Nucleus accumbens (tissue), 56 donors: ENCODE measurements around the gene RGPD8.
"Not testable (repeated sequence)": the region's sequence is repeated elsewhere in the genome, so short reads cannot be mapped to it uniquely, and the experiment has no call there.

Experiments
- DNase-seq, 56 donors: peaks; one replicate each; lab custom pipeline; 2025; lab: John Stamatoyannopoulos, UW

Gene RGPD8

GRCh38 chr2:112433480-112433879 lies at the start of gene RGPD8:
RGPD8 (minus strand) TSS chr2:112433645; CDS start chr2:112433453, 192 bp downstream.
- DNase-seq, result not testable (repeated sequence)

- DNase-seq, result peak in 6 of 56 donors; percentile 5 to 53 (median 42)
These were observed 49.6 kb upstream of the RGPD8 start for GRCh38 chr2:112483042-112483473.

GRCh38 chr2:112482309-112483041 lies 49.0 kb upstream of the RGPD8 start:
- peak in 29 of 56 donors; percentile 12 to 69 (median 43) for DNase-seq

DNA sequence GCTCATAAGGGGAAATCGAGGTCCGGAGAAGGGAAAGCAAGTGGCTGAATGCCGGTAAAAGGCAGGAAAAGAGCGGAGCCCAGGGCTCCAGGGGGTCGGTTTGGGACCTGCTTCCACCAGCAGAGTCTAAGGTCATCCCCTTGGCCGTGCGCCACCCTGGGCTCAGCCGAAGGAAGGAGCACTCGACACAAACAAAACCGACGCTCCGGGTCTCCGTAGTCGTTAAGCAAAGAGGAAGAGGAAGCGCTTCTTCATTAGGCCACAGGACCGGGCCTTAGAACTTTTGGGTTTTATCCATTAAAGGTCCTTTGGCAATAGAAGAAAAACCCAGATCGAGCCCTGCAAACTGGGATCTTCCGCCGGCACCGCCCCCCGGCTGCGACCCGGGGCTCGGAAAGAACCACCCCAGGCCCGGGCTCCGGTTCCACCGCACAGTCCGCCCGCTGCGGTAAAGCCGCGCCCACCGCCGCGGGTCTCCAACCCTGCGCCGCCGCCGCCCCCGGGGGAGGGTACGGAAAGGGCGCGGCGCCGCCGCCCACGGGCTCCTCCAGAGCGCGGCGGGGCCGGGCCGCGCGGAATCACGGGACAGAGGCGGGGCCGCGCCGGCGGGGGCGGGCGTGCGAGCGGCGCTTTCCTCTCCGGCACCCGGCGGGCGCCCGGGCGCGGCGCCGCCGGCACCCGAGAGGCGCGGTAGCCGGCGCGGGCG lies 48.2 kb upstream of the RGPD8 start, which contains the start of gene TTL:
Gene TTL (plus strand): TSS at position 629 of the 706 bp plus-strand sequence. CDS start 189 bp downstream, outside the sequence.
- DNase-seq, result peak in 52 of 56 donors; percentile 13 to 86 (median 66)

GRCh38 chr2:112481050-112481527 lies 47.6 kb upstream of the RGPD8 start:
- peak in 55 of 56 donors; percentile 34 to 93 (median 75) for DNase-seq

DNA sequence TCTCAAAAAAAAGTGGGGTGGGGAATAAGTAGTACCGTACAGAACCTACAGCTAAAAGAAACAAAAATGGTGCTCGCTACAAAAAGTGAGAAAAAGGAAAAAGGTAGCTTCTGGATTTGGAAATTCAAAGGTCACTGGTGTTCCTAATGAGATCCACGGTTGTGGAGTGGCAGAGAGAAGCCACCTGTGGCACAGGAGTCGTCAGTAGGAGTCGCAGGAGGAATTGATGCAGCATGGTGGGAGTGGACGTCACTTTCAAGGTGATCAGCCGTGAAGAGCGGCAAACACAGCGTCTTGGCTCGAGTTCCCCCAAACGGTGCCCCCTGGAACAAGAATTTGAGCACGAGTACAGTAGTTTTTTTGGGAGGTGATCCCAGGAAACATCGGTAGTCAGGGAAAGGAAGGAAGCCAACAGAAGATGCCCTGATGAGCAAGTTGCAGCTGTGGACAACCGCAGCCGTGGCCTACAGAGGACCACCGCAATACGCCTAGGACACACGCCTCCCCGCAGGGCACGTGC lies 47.1 kb upstream of the RGPD8 start:
- DNase-seq, result no peak

DNA sequence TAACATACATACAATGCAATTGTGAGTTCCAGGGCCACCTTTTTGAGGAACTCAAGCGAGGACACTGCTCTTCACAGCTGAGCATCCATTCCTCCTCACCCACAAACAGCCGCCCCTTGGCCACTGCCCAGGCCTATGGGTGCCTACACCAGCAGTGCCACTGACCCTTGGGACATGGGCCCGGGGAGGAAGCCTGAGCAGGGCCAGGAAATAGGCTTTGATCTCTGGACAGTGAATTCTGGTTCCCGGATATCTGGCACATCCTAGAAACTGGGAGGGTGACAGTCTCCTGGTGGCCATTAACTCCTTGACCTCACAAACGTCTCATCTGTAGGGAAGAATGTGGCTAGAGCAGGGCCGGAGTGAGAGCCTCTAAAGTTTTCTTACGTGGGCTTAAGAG lies 43.0 kb upstream of the RGPD8 start:
- no peak for DNase-seq

DNA sequence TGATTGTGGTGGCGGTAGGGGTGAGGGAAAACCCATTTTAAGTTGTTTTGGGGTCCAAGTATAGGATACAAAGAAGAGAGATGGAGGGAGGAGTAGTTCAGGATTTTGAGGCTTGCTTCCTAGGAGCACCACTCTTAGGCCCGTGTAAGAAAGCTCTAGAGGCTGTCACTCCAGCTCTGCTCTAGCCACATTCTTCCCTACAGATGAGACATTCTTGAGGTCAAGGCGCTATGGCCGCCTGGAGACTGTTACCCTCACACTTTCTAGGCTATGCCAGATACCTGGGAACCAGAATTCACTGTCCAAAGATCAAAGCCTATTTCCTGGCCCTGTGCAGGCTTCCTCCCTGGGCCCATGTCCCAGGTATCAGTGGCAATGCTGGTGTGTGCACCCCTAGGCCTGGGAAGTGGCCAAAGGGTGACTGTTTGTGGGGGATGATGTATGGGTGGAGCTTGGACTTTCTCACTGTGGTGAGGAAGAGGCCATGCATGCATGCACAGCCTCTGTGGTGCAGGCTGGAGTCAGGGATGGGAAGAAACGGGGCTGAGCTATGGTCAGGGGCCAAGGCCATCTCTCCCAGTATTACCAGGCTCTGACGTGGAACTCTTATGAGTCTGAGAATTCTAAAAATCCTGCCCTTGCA lies 41.5 kb upstream of the RGPD8 start:
- DNase-seq, result no peak

DNA sequence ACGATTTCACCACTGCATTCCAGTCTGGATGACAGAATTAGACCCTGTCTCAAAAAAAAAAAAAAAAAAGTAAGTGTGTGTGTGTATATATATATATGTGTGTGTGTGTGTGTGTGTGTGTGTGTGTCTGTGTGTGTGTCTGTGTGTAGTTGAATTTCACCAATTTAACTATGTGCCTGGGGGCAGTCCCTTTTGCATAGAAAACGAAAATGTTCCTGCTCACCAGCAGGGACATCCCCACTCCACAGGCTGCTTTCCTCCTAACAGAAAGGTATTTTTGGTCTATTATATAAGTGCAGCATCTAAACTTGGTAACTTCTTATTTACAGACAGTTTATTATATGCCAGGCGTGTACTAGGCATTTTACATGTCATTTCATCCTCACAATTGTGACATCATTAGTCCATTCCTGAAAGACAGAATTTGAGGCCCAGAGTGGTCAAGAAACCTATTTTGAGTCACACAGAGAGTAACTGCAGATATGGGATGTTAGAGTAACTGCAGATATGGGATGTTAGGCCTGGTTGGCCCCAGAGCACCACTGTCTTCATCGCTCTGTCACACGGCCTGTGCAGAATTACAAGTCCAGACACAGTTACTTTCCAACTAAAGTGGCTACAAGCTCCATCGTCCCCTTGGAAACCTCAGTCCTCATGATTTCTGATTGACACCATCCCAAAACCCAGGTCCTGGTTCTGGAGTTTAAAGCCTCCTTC lies 39.3 kb upstream of the RGPD8 start:
- no peak for DNase-seq

DNA sequence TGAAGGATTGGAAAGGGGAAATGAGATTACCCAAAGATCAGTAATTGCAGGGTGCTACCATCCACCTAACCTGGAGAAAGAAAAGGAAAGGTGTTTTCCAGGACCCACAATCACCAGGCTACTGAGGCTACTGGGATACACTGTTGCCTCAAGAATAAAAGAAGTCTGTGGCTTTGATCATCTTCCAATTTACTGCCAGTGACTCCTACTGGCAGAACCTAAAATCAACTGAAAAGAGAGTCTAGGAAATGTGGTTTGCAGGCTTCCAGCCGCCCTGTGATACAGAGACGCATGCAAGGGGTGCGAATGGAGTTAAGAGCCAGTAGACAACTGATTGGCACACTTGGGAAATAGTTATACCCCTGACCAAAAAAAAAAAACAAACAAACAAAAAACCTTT lies 31.9 kb upstream of the RGPD8 start:
- DNase-seq, result no peak

DNA sequence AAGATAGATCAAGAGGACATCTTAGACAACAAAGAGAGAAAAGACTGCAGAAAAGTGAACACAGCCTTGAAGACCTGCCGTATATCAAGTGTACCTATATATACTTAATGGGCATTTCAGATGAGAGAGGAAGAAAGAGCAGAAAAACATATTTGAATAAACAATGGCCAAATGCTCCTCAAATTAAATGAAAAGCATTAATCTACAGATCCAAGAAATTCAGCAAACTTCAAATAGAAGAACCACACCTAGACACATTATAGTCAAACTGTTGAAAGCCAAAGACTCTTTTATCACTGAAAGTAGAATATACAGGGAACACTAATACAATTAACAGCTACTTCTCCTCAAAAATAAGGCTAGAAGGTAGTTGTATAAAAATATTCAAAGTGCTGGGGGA lies 29.8 kb upstream of the RGPD8 start:
- DNase-seq, result no peak

GRCh38 chr2:112462178-112462577 lies 28.7 kb upstream of the RGPD8 start:
- no peak for DNase-seq

GRCh38 chr2:112459372-112459771 lies 25.9 kb upstream of the RGPD8 start:
- no peak for DNase-seq

GRCh38 chr2:112454586-112454985 lies 21.1 kb upstream of the RGPD8 start:
- no peak for DNase-seq

GRCh38 chr2:112451317-112451716 lies 17.9 kb upstream of the RGPD8 start:
- no peak for DNase-seq

GRCh38 chr2:112449854-112450253 lies 16.4 kb upstream of the RGPD8 start:
- DNase-seq, result no peak

DNA sequence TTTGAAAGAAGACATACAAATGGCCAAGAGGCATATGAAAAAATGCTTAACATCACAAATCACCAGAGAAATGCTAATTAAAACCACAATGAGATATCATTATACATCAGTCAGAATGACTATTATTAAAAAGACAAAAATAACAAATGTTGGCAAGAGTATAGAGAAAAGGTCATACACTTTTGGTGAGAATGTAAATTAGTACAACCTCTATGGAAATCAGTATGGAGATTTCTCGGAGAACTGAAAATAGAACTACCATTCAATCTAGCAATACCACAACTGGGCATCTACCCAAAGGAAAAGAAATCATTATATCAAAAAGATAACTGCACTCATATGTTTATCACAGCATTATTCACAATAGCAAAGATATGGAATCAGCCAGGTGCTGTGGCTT lies 10.8 kb upstream of the RGPD8 start:
- DNase-seq, result not testable (repeated sequence)

- DNase-seq, result not testable (repeated sequence)
These were observed 5.3 kb upstream of the RGPD8 start for GRCh38 chr2:112438603-112439261.

DNA sequence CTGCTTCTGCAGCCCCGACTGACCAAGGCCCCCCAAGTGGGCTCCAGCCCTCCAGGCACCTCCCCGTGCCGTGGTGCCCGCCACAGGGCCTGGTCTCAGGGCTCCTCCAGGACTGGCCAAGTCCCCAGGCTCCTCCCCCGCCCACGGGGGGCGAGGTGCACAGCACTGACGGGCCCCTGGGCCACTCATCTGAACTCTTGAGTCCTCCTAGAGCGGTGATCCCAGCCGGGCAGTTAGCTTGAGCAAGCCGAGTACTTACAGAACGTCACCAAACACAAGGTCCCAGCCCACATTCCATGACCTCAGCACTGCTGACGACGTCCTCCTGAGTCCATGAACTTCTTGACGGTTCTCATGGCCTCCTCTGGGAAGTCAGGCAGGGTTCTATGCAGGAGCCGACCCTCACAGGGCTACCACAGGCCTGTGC lies 4.0 kb upstream of the RGPD8 start:
- DNase-seq, result not testable (repeated sequence)

GRCh38 chr2:112436993-112437392 lies 3.5 kb upstream of the RGPD8 start:
- DNase-seq, result not testable (repeated sequence)
